Neural progenitor cell (in vitro differentiated cells): ENCODE measurements around the gene ZDHHC14. TPM values are rescaled to one million over a fixed set of nuclear protein-coding genes. Genes with fewer than 3 reads are reported as not detected.
"Not testable (repeated sequence)": the region's sequence is repeated elsewhere in the genome, so short reads cannot be mapped to it uniquely, and the experiment has no call there.

Source experiments
- DNase-seq: peaks from one replicate; pipeline ENCODE4 v3.0.0-alpha.2; 2016; ENCODE audit warnings: low spot score
- H2AFZ ChIP-seq: fragments of 200-600 bp; sonication (generic); replicated peaks from 2 replicates; pipeline ENCODE4 v1.6.1; 2016; ENCODE audit warnings: antibody characterized with exemption
- H3F3A ChIP-seq: fragments of 200-600 bp; sonication (generic); 2 replicates; pipeline ENCODE4 v1.6.1; 2016; ENCODE audit warnings: antibody characterized with exemption, low read depth
- H3K27ac ChIP-seq: fragments of 200-600 bp; sonication (generic); 2 replicates; pipeline ENCODE4 v1.5.1; 2016; ENCODE audit warnings: mild to moderate bottlenecking
- H3K27me3 ChIP-seq: fragments of 200-600 bp; sonication (generic); 2 replicates; pipeline ENCODE4 v1.6.1; 2016; ENCODE audit warnings: mild to moderate bottlenecking, moderate library complexity
- H3K36me3 ChIP-seq: fragments of 200-600 bp; sonication (generic); 2 replicates; pipeline ENCODE4 v1.5.1; 2016
- H3K4me1 ChIP-seq: fragments of 200-600 bp; sonication (generic); 2 replicates; pipeline ENCODE4 v1.6.1; 2016; ENCODE audit warnings: mixed run types
- H3K4me2 ChIP-seq: fragments of 200-600 bp; sonication (generic); 2 replicates; pipeline ENCODE4 v1.6.1; 2016
- H3K4me3 ChIP-seq: fragments of 200-600 bp; sonication (generic); 2 replicates; pipeline ENCODE4 v1.5.1; 2016
- H3K79me2 ChIP-seq: fragments of 200-600 bp; sonication (generic); 2 replicates; pipeline ENCODE4 v1.6.1; 2016; ENCODE audit warnings: low read depth
- H3K9ac ChIP-seq: fragments of 200-600 bp; sonication (generic); 2 replicates; pipeline ENCODE4 v1.6.1; 2016
- H3K9me3 ChIP-seq: fragments of 200-600 bp; sonication (generic); 2 replicates; pipeline ENCODE4 v1.5.1; 2016; ENCODE audit warnings: low read depth
- H4K20me1 ChIP-seq: fragments of 200-600 bp; sonication (generic); 2 replicates; pipeline ENCODE4 v1.6.1; 2016; ENCODE audit warnings: low read depth
- H3K27ac Mint-ChIP-seq: 3 replicates; pipeline ENCODE4 v1.8.0; 2021; ENCODE audit warnings: mixed read lengths
- H3K27me3 Mint-ChIP-seq: 2 replicates; pipeline ENCODE4 v1.8.0; 2022; ENCODE audit warnings: low read depth, mild to moderate bottlenecking, inconsistent platforms, moderate library complexity, mixed read lengths; ENCODE audit not compliant: insufficient read depth
- H3K36me3 Mint-ChIP-seq: 3 replicates; pipeline ENCODE4 v1.8.0; 2021; ENCODE audit warnings: mixed read lengths
- H3K4me1 Mint-ChIP-seq: 3 replicates; pipeline ENCODE4 v1.8.0; 2021; ENCODE audit warnings: mixed read lengths
- H3K4me3 Mint-ChIP-seq: 3 replicates; pipeline ENCODE4 v1.8.0; 2021; ENCODE audit warnings: mild to moderate bottlenecking, moderate library complexity, mixed read lengths
- H3K9me3 Mint-ChIP-seq: 3 replicates; pipeline ENCODE4 v1.8.0; 2020; ENCODE audit warnings: mixed read lengths
- CTCF ChIP-seq: fragments of 200-600 bp; sonication (generic); IDR thresholded peaks from 2 replicates; pipeline ENCODE4 v1.5.1; 2017; ENCODE audit warnings: antibody characterized with exemption, mild to moderate bottlenecking
- EZH2 ChIP-seq: fragments of 200-600 bp; sonication (generic); IDR thresholded peaks from 2 replicates; pipeline ENCODE4 v1.6.1; 2017; ENCODE audit warnings: antibody characterized with exemption, mild to moderate bottlenecking, moderate library complexity
- EZH2phosphoT487 ChIP-seq: fragments of 200-600 bp; sonication (generic); IDR thresholded peaks from 2 replicates; pipeline ENCODE4 v1.6.1; 2017; ENCODE audit warnings: antibody characterized with exemption
- total RNA-seq: library from RNA; depleted of rRNA; stranded (reverse); fragments of >200 nt; gene quantifications from 2 replicates; pipeline ENCODE4 v1.2.3, GENCODE V29; 2015; ENCODE audit warnings: low replicate concordance

The ZDHHC14 gene
- total RNA-seq, 1 donor from 2014 or later = 14.5 TPM

DNA sequence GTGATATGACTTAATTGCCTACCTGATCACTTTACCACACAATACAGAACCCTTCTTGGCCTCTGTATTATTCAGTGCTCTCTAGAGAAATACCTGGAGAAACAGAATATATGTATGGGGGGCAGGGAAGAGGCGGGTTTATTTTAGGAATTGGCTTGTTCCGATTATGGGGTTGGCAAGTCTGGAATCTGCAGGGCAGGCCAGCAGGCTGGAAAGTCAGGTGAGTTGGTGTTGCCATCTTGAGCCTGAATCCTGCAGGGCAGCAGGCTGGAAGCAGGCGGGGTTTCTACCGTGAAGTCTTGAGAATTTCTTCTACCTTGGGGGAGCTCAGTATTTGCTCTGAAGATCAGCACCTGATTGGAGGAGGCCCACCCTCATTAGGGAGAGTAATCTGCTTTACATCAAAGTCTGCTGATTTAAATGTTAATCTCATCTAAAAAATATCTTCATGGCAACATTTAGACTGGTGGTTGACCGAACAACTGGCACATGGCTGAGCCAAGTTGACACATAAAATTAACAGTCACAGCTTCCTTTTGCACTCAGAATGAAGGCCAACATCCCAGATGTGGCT, 193.9 kb downstream of the ZDHHC14 start:
- no peaks in the 10 kb centered on the region for H3K36me3 ChIP-seq
- no peak overlapping the region for H3K9ac ChIP-seq
- Mint-ChIP-seq H3K36me3 (peaks cover 3% of the 10 kb centered on the region), H3K4me1 (no peaks in the 10 kb centered on the region), H3K4me3 (no peak overlapping the region), H3K27me3 (no peaks in the 10 kb centered on the region), H3K27ac (no peak overlapping the region), H3K9me3 (peaks cover 7% of the 10 kb centered on the region)
- H3K4me1 ChIP-seq = peaks cover 11% of the 10 kb centered on the region
- no peaks in the 10 kb centered on the region for H3K27me3 ChIP-seq
- H2AFZ ChIP-seq = no peak overlapping the region
- no peaks in the 10 kb centered on the region for H3K79me2 ChIP-seq
- TF ChIP-seq EZH2 = no peak
- no peak for TF ChIP-seq CTCF
- TF ChIP-seq EZH2phosphoT487 = no peak
- H3K4me2 ChIP-seq = no peak overlapping the region
- no peaks in the 10 kb centered on the region for H3K9me3 ChIP-seq
- H3K4me3 ChIP-seq = no peak overlapping the region
- no peaks in the 10 kb centered on the region for H3F3A ChIP-seq
- DNase-seq = no peak
- no peak overlapping the region for H3K27ac ChIP-seq
- H4K20me1 ChIP-seq = no peaks in the 10 kb centered on the region

- H3K4me1 ChIP-seq = peaks cover 11% of the 10 kb centered on the region
- Mint-ChIP-seq H3K4me1 (no peaks in the 10 kb centered on the region), H3K4me3 (no peak overlapping the region), H3K27ac (no peak overlapping the region), H3K27me3 (no peaks in the 10 kb centered on the region), H3K9me3 (peaks cover 7% of the 10 kb centered on the region), H3K36me3 (peaks cover 3% of the 10 kb centered on the region)
- no peaks in the 10 kb centered on the region for H3K79me2 ChIP-seq
- H3K36me3 ChIP-seq = no peaks in the 10 kb centered on the region
- no peaks in the 10 kb centered on the region for H4K20me1 ChIP-seq
- no peak overlapping the region for H3K27ac ChIP-seq
- H2AFZ ChIP-seq = no peak overlapping the region
- no peak overlapping the region for H3K9ac ChIP-seq
- H3K9me3 ChIP-seq = no peaks in the 10 kb centered on the region
- no peak overlapping the region for H3K4me2 ChIP-seq
- no peaks in the 10 kb centered on the region for H3K27me3 ChIP-seq
- no peak overlapping the region for H3K4me3 ChIP-seq
- no peak for TF ChIP-seq EZH2phosphoT487
- TF ChIP-seq CTCF = no peak
- no peak for TF ChIP-seq EZH2
- no peaks in the 10 kb centered on the region for H3F3A ChIP-seq
- no peak for DNase-seq
These were observed 194.6 kb downstream of the ZDHHC14 start for GRCh38 chr6:157575436-157576145.

DNA sequence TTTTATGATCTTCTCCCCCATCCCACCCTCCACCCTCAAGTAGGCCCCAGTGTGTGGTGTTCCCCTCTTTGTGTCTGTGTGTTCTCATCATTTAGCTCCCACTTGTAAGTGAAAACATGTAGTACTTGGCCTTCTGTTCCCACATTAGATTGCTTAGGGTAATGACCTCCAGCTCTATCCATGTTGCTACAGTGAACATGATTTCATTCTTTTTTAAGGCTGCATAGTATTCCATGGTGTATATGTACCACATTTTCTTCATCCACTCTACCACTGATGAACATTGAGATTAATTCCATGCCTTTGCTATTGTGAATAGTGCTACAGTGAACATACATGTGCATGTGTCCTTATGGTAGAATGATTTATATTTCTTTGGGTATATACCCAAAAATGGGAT, 196.0 kb downstream of the ZDHHC14 start:
- not testable (repeated sequence) for H3K9ac ChIP-seq, H3K27ac ChIP-seq, H3K9me3 ChIP-seq, H3K4me2 ChIP-seq, H2AFZ ChIP-seq, H4K20me1 ChIP-seq, H3K36me3 ChIP-seq, H3K4me3 ChIP-seq, H3K27me3 Mint-ChIP-seq, H3K79me2 ChIP-seq, H3K4me1 ChIP-seq, H3K27ac Mint-ChIP-seq, H3K27me3 ChIP-seq, H3F3A ChIP-seq, DNase-seq, H3K9me3 Mint-ChIP-seq, H3K4me3 Mint-ChIP-seq, H3K4me1 Mint-ChIP-seq, H3K36me3 Mint-ChIP-seq

DNA sequence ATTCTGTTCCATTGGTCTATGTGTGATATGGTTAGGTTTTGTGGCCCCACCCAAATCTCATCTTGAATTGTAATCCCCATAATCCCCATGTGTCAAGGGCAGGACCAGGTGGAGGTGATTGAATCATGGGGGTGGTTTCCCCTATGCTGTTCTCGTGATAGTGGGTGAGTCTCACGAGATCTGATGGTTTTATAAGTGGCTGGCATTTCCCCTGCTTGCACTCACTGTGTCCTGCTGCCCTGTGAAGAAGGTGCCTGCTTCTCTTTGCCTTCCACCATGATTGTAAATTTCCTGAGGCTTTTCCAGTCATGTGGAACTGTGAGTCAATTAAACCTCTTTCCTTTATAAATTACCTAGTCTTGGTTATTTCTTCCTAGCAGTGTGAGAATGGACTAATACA, 197.5 kb downstream of the ZDHHC14 start:
- H3K79me2 ChIP-seq, H3K27me3 Mint-ChIP-seq, H3K4me3 ChIP-seq, H4K20me1 ChIP-seq, H3K4me1 Mint-ChIP-seq, H3K4me3 Mint-ChIP-seq, DNase-seq, H3K9me3 Mint-ChIP-seq, H3K36me3 ChIP-seq, H3K4me1 ChIP-seq, H3K9me3 ChIP-seq, H3K4me2 ChIP-seq, H3K27ac Mint-ChIP-seq, H3K27ac ChIP-seq, H3K27me3 ChIP-seq, H3K9ac ChIP-seq, H2AFZ ChIP-seq, H3F3A ChIP-seq, H3K36me3 Mint-ChIP-seq: not testable (repeated sequence)
